SU-DHL-6 (cell line): ENCODE results near the gene MEF2A.

Experiments used
- H2AFZ ChIP-seq: fragments of 200-600 bp; sonication (generic); 2 replicates; pipeline ENCODE4 v1.6.1; 2014; ENCODE audit warnings: low read depth, mild to moderate bottlenecking, moderate library complexity, mixed read lengths, antibody characterized with exemption, low read length; ENCODE audit not compliant: severe bottlenecking
- H3F3A ChIP-seq: fragments of 200-600 bp; shearing (Covaris generic); 2 replicates; pipeline ENCODE4 v1.6.0; 2016; ENCODE audit warnings: antibody characterized with exemption, mild to moderate bottlenecking; ENCODE audit not compliant: insufficient read depth
- H3K27ac ChIP-seq: fragments of 200-600 bp; sonication (generic); 2 replicates; pipeline ENCODE4 v1.5.1; 2016; ENCODE audit warnings: low read depth, mild to moderate bottlenecking, low read length, moderate library complexity, mixed read lengths
- H3K27me3 ChIP-seq: fragments of 200-600 bp; sonication (generic), shearing (Covaris generic); 2 replicates; pipeline ENCODE4 v1.6.0; 2014; ENCODE audit warnings: mild to moderate bottlenecking, low read length
- H3K36me3 ChIP-seq: fragments of 200-600 bp; sonication (generic); 2 replicates; pipeline ENCODE4 v1.6.1; 2014; ENCODE audit warnings: mild to moderate bottlenecking, low read length, mixed read lengths
- H3K4me2 ChIP-seq: fragments of 300-600, 200-600 bp; shearing (Covaris generic), sonication (generic); 2 replicates; pipeline ENCODE4 v1.6.0; 2014; ENCODE audit warnings: low read length, low read depth, mild to moderate bottlenecking; ENCODE audit not compliant: poor library complexity, severe bottlenecking
- H3K4me3 ChIP-seq: fragments of 200-600 bp; sonication (generic); 2 replicates; pipeline ENCODE4 v1.5.1; 2014; ENCODE audit warnings: antibody characterized with exemption, low read length, mild to moderate bottlenecking, mixed read lengths; ENCODE audit not compliant: insufficient read depth, poor library complexity, severe bottlenecking
- H3K79me2 ChIP-seq: fragments of 200-600 bp; sonication (generic); 2 replicates; pipeline ENCODE4 v1.6.1; 2014; ENCODE audit warnings: mild to moderate bottlenecking, low read length, moderate library complexity; ENCODE audit not compliant: insufficient read depth
- H3K9ac ChIP-seq: fragments of 200-600 bp; sonication (generic); 2 replicates; pipeline ENCODE4 v1.7.0; 2014; ENCODE audit warnings: mild to moderate bottlenecking, low read length
- H3K9me2 ChIP-seq: fragments of 200-600 bp; sonication (generic); replicated peaks from 2 replicates; pipeline ENCODE4 v1.6.1; 2014; ENCODE audit warnings: low read length; ENCODE audit not compliant: insufficient read depth
- H3K9me3 ChIP-seq: fragments of 200-600 bp; sonication (generic); 2 replicates; pipeline ENCODE4 v1.6.1; 2014; ENCODE audit warnings: low read length, mixed read lengths; ENCODE audit not compliant: insufficient read depth
- H4K20me1 ChIP-seq: fragments of 200-600 bp; sonication (generic); 2 replicates; pipeline ENCODE4 v1.6.1; 2014; ENCODE audit warnings: low read depth, mild to moderate bottlenecking, antibody characterized with exemption, low read length, moderate library complexity, mixed read lengths
- EZH2phosphoT487 ChIP-seq: fragments of 200-600 bp; sonication (generic), shearing (Covaris generic); conservative IDR thresholded peaks from 2 replicates; pipeline ENCODE4 v1.6.1; 2018; ENCODE audit warnings: mild to moderate bottlenecking, antibody characterized with exemption, low read length, moderate library complexity, mixed read lengths
- TF ChIP-seq, protein P1 (sequence below): fragments of 200-600 bp; sonication (generic); IDR thresholded peaks from one replicate; pipeline ENCODE4 v1.5.1; 2017; ENCODE audit warnings: antibody characterized with exemption, mild to moderate bottlenecking, low read length, moderate library complexity; ENCODE audit not compliant: insufficient read depth, poor library complexity, severe bottlenecking

MEF2A gene

DNA sequence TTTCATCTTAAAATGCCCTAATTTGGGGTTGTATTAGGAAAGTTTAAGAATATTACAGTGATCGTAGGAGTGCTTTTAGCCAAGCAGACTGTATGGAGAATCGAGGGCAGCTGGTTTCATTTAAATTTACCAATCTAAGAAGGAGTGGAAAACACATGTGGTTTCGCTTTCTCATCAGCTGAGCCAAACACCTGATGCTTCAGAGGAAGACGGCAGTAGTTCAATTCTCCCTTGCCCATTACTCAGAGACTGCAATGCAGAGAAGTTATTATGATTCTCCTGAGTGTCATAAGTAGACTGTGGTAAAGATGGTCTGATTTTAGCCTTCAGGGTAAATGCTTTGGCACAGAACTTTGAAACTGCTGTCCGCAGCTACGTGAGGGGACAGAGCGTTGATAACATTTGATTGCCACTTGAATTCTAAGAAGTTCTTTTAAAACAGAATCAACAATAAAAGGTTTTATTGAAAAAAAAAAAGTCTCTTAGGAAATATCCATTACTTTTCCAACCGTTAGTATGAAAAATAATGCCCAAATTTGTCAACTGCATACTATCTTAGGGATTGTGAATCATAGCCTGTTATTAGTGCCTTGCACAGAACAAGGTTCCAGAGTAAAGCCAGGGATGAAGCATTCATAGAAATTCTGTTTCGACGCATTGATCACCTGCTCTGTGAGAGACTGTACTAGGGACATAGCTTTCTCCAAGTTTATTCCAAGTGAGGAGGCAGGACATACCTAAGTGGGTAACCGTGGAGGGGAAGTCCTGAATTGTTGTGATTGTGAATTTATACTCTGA, 141.9 kb downstream of the MEF2A start:
- H4K20me1 ChIP-seq = no peaks in the 10 kb centered on the region
- TF ChIP-seq, protein P1, sequence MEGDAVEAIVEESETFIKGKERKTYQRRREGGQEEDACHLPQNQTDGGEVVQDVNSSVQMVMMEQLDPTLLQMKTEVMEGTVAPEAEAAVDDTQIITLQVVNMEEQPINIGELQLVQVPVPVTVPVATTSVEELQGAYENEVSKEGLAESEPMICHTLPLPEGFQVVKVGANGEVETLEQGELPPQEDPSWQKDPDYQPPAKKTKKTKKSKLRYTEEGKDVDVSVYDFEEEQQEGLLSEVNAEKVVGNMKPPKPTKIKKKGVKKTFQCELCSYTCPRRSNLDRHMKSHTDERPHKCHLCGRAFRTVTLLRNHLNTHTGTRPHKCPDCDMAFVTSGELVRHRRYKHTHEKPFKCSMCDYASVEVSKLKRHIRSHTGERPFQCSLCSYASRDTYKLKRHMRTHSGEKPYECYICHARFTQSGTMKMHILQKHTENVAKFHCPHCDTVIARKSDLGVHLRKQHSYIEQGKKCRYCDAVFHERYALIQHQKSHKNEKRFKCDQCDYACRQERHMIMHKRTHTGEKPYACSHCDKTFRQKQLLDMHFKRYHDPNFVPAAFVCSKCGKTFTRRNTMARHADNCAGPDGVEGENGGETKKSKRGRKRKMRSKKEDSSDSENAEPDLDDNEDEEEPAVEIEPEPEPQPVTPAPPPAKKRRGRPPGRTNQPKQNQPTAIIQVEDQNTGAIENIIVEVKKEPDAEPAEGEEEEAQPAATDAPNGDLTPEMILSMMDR = no peak
- no peak for TF ChIP-seq EZH2phosphoT487
- no peak overlapping the region for H2AFZ ChIP-seq
- peaks cover 13% of the 10 kb centered on the region for H3F3A ChIP-seq
- H3K9me3 ChIP-seq = no peaks in the 10 kb centered on the region
- no peak overlapping the region for H3K4me3 ChIP-seq
- no peaks in the 10 kb centered on the region for H3K36me3 ChIP-seq
- no peak overlapping the region for H3K4me2 ChIP-seq
- no peaks in the 10 kb centered on the region for H3K27me3 ChIP-seq
- H3K79me2 ChIP-seq = no peaks in the 10 kb centered on the region
- H3K9me2 ChIP-seq = no peaks in the 10 kb centered on the region
- H3K9ac ChIP-seq = no peak overlapping the region
- no peak overlapping the region for H3K27ac ChIP-seq

DNA sequence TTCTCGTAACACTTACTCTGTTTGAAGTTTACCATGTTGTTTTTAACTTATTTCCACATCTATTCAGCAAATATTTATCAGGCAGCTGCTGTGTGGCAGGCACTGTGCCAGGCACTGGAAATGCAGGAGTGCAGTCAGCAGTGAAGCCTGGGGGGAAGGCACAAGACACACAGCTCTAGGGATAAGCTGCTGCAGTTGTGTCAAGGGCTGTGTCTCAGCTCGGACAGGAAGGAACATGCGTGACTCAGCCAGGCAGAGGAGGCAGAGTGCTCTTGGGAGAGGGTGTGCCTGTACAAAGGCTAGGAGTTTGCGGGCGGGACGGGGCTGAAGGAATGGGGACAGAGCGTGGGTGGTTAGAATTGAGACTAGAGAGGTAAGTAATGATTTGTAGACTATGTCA, 142.8 kb downstream of the MEF2A start:
- Histone ChIP-seq H3K27ac (no peak overlapping the region), H3K4me2 (no peak overlapping the region), H3K36me3 (0 out of 2 replicates have a peak, but pooled peaks cover 4% of the 10 kb centered on the region), H3K27me3 (no peaks in the 10 kb centered on the region), H3K4me3 (no peak overlapping the region), H4K20me1 (no peaks in the 10 kb centered on the region), H3K79me2 (no peaks in the 10 kb centered on the region), H3K9me3 (no peaks in the 10 kb centered on the region), H3K9me2 (no peaks in the 10 kb centered on the region), H3K9ac (no peak overlapping the region), H2AFZ (no peak overlapping the region), H3F3A (peaks cover 6% of the 10 kb centered on the region)
- TF ChIP-seq EZH2phosphoT487 = no peak
- TF ChIP-seq, protein P1 = no peak

DNA sequence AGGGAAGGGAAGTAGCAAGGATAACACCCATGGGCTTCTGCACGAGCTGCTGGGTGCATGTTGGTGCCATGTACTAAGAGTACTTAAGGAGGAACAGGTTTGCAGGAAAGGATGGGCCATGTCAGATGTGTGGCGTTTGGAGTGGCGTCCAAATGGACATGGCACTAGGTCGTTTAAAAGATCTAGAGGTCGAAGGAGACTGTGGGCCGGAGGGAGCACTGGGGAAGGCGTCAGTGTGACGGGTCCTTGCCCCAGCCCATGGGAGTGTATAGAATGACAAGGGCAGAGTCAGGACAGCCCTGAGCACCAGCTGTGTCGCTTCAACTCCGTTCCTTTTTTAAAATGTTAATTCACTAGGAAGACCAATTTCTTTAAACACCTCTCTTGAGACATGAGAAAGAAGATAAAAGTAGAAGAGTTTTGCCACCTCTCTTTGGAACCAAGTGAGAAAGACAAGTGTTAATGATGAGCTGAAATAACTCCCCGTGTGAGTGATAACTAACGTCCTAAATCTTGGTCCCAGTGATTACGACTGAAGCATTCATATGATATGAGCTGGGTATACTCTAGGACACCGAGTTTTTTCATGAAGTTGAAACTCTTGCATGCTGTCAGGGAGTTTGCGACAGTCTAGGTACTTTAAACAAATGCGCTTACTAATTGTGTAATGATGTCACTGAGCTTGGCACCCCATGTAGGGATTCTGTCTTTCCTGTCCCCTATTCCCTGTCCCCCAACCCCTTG, 143.6 kb downstream of the MEF2A start:
- Histone ChIP-seq H3K9me3 (no peaks in the 10 kb centered on the region), H3K4me3 (no peak overlapping the region), H3K27me3 (no peaks in the 10 kb centered on the region), H3K27ac (no peak overlapping the region), H3F3A (peaks cover 5% of the 10 kb centered on the region; the same call in 1 of the 2 replicates), H3K36me3 (0 out of 2 replicates have a peak, but pooled peaks cover 4% of the 10 kb centered on the region), H3K4me2 (no peak overlapping the region), H4K20me1 (no peaks in the 10 kb centered on the region), H3K9me2 (no peaks in the 10 kb centered on the region), H3K9ac (no peak overlapping the region), H3K79me2 (no peaks in the 10 kb centered on the region), H2AFZ (no peak overlapping the region)
- TF ChIP-seq EZH2phosphoT487 = no peak
- TF ChIP-seq, protein P1 = no peak
